Neural progenitor cell (in vitro differentiated cells): Measurements from ENCODE around the gene PMM1. TPM values are rescaled to one million over a fixed set of nuclear protein-coding genes. Genes with fewer than 3 reads are reported as not detected.

Experiments used
- DNase-seq: peaks from one replicate; pipeline ENCODE4 v3.0.0-alpha.2; 2016; ENCODE audit warnings: low spot score
- H2AFZ ChIP-seq: fragments of 200-600 bp; sonication (generic); replicated peaks from 2 replicates; pipeline ENCODE4 v1.6.1; 2016; ENCODE audit warnings: antibody characterized with exemption
- H3F3A ChIP-seq: fragments of 200-600 bp; sonication (generic); 2 replicates; pipeline ENCODE4 v1.6.1; 2016; ENCODE audit warnings: antibody characterized with exemption, low read depth
- H3K27ac ChIP-seq: fragments of 200-600 bp; sonication (generic); 2 replicates; pipeline ENCODE4 v1.5.1; 2016; ENCODE audit warnings: mild to moderate bottlenecking
- H3K27me3 ChIP-seq: fragments of 200-600 bp; sonication (generic); 2 replicates; pipeline ENCODE4 v1.6.1; 2016; ENCODE audit warnings: mild to moderate bottlenecking, moderate library complexity
- H3K36me3 ChIP-seq: fragments of 200-600 bp; sonication (generic); 2 replicates; pipeline ENCODE4 v1.5.1; 2016
- H3K4me1 ChIP-seq: fragments of 200-600 bp; sonication (generic); 2 replicates; pipeline ENCODE4 v1.6.1; 2016; ENCODE audit warnings: mixed run types
- H3K4me2 ChIP-seq: fragments of 200-600 bp; sonication (generic); 2 replicates; pipeline ENCODE4 v1.6.1; 2016
- H3K4me3 ChIP-seq: fragments of 200-600 bp; sonication (generic); 2 replicates; pipeline ENCODE4 v1.5.1; 2016
- H3K79me2 ChIP-seq: fragments of 200-600 bp; sonication (generic); 2 replicates; pipeline ENCODE4 v1.6.1; 2016; ENCODE audit warnings: low read depth
- H3K9ac ChIP-seq: fragments of 200-600 bp; sonication (generic); 2 replicates; pipeline ENCODE4 v1.6.1; 2016
- H3K9me3 ChIP-seq: fragments of 200-600 bp; sonication (generic); 2 replicates; pipeline ENCODE4 v1.5.1; 2016; ENCODE audit warnings: low read depth
- H4K20me1 ChIP-seq: fragments of 200-600 bp; sonication (generic); 2 replicates; pipeline ENCODE4 v1.6.1; 2016; ENCODE audit warnings: low read depth
- H3K27ac Mint-ChIP-seq: 3 replicates; pipeline ENCODE4 v1.8.0; 2021; ENCODE audit warnings: mixed read lengths
- H3K27me3 Mint-ChIP-seq: 2 replicates; pipeline ENCODE4 v1.8.0; 2022; ENCODE audit warnings: low read depth, mild to moderate bottlenecking, inconsistent platforms, moderate library complexity, mixed read lengths; ENCODE audit not compliant: insufficient read depth
- H3K36me3 Mint-ChIP-seq: 3 replicates; pipeline ENCODE4 v1.8.0; 2021; ENCODE audit warnings: mixed read lengths
- H3K4me1 Mint-ChIP-seq: 3 replicates; pipeline ENCODE4 v1.8.0; 2021; ENCODE audit warnings: mixed read lengths
- H3K4me3 Mint-ChIP-seq: 3 replicates; pipeline ENCODE4 v1.8.0; 2021; ENCODE audit warnings: mild to moderate bottlenecking, moderate library complexity, mixed read lengths
- H3K9me3 Mint-ChIP-seq: 3 replicates; pipeline ENCODE4 v1.8.0; 2020; ENCODE audit warnings: mixed read lengths
- CTCF ChIP-seq: fragments of 200-600 bp; sonication (generic); IDR thresholded peaks from 2 replicates; pipeline ENCODE4 v1.5.1; 2017; ENCODE audit warnings: antibody characterized with exemption, mild to moderate bottlenecking
- EZH2 ChIP-seq: fragments of 200-600 bp; sonication (generic); IDR thresholded peaks from 2 replicates; pipeline ENCODE4 v1.6.1; 2017; ENCODE audit warnings: antibody characterized with exemption, mild to moderate bottlenecking, moderate library complexity
- EZH2phosphoT487 ChIP-seq: fragments of 200-600 bp; sonication (generic); IDR thresholded peaks from 2 replicates; pipeline ENCODE4 v1.6.1; 2017; ENCODE audit warnings: antibody characterized with exemption
- total RNA-seq: library from RNA; depleted of rRNA; stranded (reverse); fragments of >200 nt; gene quantifications from 2 replicates; pipeline ENCODE4 v1.2.3, GENCODE V29; 2015; ENCODE audit warnings: low replicate concordance

The PMM1 gene
- total RNA-seq, 1 donor from 2014 or later, result 9.3 TPM

- Histone ChIP-seq H3K9ac (no peak overlapping the region), H3F3A (peaks cover 3% of the 10 kb centered on the region), H2AFZ (no peak overlapping the region), H4K20me1 (no peaks in the 10 kb centered on the region), H3K27ac (no peak overlapping the region), H3K4me2 (no peak overlapping the region), H3K27me3 (no peaks in the 10 kb centered on the region), H3K4me1 (peaks cover 2% of the 10 kb centered on the region), H3K36me3 (no peaks in the 10 kb centered on the region), H3K9me3 (no peaks in the 10 kb centered on the region), H3K4me3 (no peak overlapping the region), H3K79me2 (no peaks in the 10 kb centered on the region)
- Mint-ChIP-seq H3K4me1 (peaks cover 40% of the 10 kb centered on the region), H3K9me3 (no peaks in the 10 kb centered on the region), H3K27ac (peak overlapping the region; percentile 98), H3K36me3 (no peaks in the 10 kb centered on the region), H3K27me3 (peaks cover 15% of the 10 kb centered on the region), H3K4me3 (peak overlapping the region; percentile 22)
- no peak for DNase-seq
- TF ChIP-seq EZH2 (no peak), CTCF (no peak), EZH2phosphoT487 (no peak)
Observed at GRCh38 chr22:41551877-41552582, 37.6 kb downstream of the PMM1 start.

- Mint-ChIP-seq H3K27ac (no peak overlapping the region), H3K4me1 (peaks cover 34% of the 10 kb centered on the region), H3K27me3 (peaks cover 15% of the 10 kb centered on the region), H3K9me3 (no peaks in the 10 kb centered on the region), H3K4me3 (no peak overlapping the region), H3K36me3 (no peaks in the 10 kb centered on the region)
- Histone ChIP-seq H3K4me2 (no peak overlapping the region), H3K4me1 (no peaks in the 10 kb centered on the region), H3K27ac (no peak overlapping the region), H3K9ac (no peak overlapping the region), H3K79me2 (no peaks in the 10 kb centered on the region), H2AFZ (no peak overlapping the region), H3K27me3 (no peaks in the 10 kb centered on the region), H3K4me3 (no peak overlapping the region), H4K20me1 (no peaks in the 10 kb centered on the region), H3K9me3 (no peaks in the 10 kb centered on the region), H3K36me3 (no peaks in the 10 kb centered on the region), H3F3A (peaks cover 3% of the 10 kb centered on the region)
- DNase-seq, result no peak
- TF ChIP-seq EZH2phosphoT487 (no peak), EZH2 (no peak)
Observed at GRCh38 chr22:41550952-41551491, 38.6 kb downstream of the PMM1 start.

GRCh38 chr22:41548830-41549211 lies 40.8 kb downstream of the PMM1 start:
- no peak for DNase-seq

More at GRCh38 chr22:41548830-41549211, 40.8 kb downstream of the PMM1 start:
- Mint-ChIP-seq H3K27me3 (peaks cover 13% of the 10 kb centered on the region), H3K9me3 (no peaks in the 10 kb centered on the region), H3K36me3 (no peaks in the 10 kb centered on the region), H3K4me1 (peaks cover 44% of the 10 kb centered on the region), H3K27ac (no peak overlapping the region), H3K4me3 (no peak overlapping the region)
- peaks cover 4% of the 10 kb centered on the region for H3K79me2 ChIP-seq
- H3K9me3 ChIP-seq, result no peaks in the 10 kb centered on the region
- no peaks in the 10 kb centered on the region for H3K27me3 ChIP-seq
- no peaks in the 10 kb centered on the region for H3K36me3 ChIP-seq
- H3K27ac ChIP-seq, result no peak overlapping the region
- peaks cover 9% of the 10 kb centered on the region for H3K4me1 ChIP-seq
- peaks cover 7% of the 10 kb centered on the region for H3F3A ChIP-seq
- no peaks in the 10 kb centered on the region for H4K20me1 ChIP-seq
- no peak overlapping the region for H3K4me2 ChIP-seq
- no peak overlapping the region for H2AFZ ChIP-seq
- no peak overlapping the region for H3K9ac ChIP-seq
- no peak overlapping the region for H3K4me3 ChIP-seq
- TF ChIP-seq EZH2 (no peak), CTCF (no peak), EZH2phosphoT487 (no peak)
